GM19035 (cell line): ENCODE results near the gene MED13L.

Experiments used
- ATAC-seq: cut with Tn5 transposase; IDR thresholded peaks from one replicate; pipeline ENCODE4 v1.9.1; 2021; ENCODE audit not compliant: unreplicated experiment

MED13L gene

DNA sequence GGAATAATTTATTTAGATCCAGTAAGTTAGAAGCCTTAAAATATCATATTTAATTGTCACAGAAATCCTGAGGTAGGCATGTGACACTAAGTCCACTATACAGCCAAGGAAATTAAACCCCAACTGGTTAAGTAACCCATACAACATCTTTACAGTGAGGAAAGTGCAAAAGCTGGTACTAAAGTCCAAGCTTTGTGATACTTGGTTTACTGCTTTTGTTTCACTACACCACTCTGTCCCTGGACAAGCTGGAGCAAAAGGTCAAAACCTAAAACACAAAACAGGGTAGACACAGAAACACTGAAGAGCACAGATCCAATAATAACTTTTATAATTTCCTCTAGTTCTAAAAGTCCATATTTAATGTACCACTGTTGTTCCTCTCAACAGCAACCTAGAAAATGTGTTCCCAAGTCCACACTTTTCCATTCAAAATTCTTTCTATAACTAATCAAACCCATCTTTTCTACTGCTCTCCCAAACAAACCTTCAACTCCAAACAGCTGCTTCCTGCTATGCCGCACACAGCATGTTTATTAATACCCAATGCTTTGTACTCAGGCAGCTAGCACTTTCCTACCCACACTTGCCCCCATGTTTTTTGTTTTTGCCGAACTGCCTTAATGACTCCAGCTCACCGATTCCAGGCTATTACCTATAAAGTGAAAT is 90.9 kb downstream of the MED13L start:
- ATAC-seq, result no peak

DNA sequence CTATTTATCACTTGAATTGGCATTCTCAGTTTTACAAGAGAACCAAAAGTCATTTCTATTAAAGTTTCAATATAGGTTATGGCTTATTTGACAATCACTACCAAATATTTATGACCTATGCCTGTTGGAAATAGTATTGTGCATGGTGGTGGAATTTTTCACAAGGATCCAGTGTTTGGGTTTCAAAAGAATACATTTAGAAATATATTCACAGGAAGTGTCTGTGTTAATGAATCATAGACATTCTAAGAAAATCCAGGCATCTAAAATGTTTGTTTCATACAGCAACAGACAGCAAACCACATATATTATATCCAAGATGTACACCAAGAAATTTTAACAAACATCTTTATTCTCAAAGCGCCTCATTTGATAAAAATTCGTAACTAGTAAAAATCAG is 92.7 kb downstream of the MED13L start:
- no peak for ATAC-seq

DNA sequence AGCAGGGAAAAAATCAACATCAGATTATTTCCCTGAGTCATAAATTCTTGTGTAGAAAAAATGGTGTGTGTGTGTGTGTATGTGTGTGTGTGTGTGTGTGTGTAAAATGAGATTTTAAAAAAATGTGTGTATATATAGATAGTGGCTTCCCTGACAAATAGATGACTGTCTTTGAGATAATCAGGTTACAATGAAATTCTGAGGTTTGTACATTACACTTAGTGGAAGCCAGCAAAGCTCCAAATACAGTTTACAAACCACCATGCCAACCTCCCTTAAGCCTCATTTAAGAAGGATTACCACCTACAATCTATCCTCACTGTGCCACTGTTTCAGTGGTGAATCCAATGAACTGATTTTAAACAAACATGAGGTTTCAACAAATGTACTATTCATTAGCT is 93.8 kb downstream of the MED13L start:
- no peak for ATAC-seq

DNA sequence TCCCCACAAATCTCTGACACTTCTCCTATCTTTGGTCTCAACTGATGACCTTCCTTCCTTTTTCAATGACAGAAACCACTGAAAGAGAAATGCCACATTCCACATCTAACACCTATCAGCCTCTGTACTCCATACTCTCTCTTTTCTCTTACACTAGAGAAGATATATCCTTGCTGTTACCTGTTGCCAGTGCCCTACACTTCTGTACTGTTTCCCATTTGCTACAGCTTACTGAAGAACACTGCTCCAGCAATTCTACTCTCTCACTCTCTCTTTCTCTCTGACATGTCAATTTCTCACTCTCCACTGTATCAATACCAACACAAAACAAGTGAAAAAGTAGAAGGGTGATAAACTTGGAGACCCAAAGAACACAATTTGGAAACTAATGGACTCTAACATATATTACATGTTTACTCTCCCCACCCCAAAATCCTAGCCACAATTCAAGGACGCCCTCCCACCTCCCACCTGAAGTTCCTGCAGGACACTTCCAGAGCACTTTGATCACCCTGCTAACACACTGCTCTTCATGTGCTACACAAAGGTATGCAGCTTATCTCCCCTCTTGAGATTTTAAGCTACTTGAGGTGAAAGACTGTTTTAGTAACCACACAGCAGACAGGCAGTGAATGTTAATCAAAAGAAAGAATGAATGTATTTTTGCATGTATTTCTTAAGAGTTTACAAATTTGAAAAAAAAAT is 95.0 kb downstream of the MED13L start:
- no peak for ATAC-seq

DNA sequence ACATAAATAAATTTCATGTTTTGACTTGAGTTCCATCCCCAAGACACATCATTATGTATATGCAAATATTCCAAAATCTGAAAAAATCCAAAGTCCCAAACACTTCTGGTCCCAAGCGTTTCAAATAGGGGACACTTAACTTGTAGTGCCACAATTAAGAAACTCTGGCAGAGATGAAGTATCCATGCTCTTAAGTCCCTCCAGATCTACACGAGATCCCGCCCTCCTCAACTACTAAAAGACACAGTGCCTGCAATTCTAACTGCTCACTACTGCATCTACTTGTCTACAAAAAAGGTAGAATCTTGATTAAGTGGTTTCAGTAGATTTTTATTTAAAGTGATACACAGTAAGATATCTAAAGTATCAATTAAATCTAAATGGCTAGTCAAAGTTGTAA is 97.0 kb downstream of the MED13L start:
- no peak for ATAC-seq

DNA sequence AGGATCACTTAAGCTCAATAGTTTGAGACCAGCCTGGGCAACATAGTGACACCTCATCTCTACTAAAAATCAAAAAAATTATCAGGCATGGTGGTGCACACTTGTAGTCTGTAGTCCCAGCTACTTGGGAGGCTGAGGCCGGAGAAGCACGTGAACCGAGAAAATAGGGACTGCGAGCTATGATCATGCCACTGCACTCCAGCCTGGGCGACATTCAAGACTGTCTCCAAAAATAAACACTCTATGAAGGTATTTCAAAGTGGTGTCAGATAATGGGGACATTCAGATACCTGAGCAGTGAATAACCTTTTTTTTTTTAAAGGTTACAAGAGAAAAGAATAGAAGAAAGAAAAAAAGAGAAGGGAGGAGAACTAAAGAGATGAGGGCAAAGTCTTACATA is 98.1 kb downstream of the MED13L start:
- no peak for ATAC-seq

DNA sequence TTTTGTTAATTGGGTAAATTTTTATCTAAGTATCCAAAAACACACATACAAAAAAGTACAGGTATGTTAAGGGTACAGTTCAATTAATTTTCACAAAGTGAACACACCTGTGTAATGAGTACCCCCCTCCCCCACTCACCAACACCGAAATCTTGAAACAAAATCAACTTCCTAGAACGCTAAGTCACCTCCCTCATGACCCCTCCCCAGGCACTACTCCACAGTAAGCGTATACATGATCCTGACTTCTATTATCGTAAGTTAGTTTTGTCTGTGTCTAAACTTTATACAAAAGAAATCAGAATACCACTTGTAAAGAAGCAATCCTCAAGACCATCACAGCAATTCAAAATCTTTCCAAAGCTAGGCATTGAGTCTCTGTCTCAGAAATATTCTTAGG is 100.5 kb downstream of the MED13L start:
- no peak for ATAC-seq

DNA sequence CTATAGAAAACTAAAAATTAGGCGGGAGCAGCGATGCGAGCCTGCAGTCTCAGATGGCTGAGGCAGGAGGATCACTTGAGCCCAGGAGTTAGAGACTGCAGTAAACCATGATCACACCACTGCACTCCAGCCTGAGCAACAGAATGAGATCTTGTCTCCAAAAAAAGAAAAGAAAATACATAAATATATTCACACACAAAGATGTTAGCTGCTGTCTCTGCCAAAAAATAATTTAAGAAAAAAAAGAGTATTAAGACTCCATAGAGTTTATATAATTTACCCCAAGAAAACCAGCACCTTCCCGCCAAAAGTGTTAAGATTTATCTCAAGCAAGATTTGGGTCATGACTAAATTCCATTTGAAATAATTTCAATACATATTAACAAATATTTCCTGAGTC is 102.6 kb downstream of the MED13L start:
- ATAC-seq, result no peak

DNA sequence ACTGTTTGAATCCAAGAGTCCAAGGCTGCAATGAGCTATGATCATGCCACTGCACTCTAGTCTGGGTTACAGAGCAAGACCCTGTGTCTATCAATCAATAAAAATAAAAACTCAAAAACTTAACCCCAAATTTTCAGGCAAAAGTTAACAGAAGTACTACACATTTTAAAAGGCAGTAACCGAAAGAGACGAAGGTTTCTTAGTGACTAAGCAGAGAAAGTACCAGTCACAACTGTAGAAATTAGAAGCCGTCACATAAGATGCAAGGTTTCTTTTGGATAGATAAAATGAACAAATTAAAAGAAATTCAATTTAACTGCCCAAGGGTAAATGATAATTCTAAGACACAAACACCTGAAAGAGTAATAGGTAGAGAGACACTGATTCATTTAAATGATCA is 103.5 kb downstream of the MED13L start:
- ATAC-seq, result no peak

DNA sequence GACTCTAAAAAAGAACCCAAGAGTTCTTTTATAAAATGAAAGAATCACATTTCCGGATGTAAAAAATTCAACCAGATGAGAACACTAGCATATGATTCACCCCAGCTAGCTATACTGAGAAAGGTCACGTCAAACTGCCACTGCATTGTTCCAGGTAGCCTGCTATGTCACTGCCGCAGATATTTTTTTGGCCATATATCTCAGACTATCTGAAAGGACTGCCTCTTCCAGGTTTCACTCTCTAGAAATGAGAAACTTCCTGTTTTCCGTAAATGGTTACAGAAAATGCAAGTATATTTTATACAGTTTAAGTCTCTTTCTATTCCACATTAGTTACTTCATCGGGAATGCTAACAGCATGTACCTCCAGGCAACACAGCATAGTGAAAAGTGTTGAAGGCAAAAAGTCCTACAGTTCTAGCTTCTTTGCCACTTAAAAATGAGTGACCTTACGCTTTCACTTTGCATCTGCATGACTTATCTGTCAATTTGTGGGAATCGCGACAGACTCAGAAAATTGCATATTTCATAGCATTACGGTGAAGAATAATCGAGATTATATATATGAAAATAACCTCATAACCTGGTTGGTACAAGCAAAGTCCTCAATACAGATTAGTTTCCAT is 105.2 kb downstream of the MED13L start:
- ATAC-seq, result no peak

DNA sequence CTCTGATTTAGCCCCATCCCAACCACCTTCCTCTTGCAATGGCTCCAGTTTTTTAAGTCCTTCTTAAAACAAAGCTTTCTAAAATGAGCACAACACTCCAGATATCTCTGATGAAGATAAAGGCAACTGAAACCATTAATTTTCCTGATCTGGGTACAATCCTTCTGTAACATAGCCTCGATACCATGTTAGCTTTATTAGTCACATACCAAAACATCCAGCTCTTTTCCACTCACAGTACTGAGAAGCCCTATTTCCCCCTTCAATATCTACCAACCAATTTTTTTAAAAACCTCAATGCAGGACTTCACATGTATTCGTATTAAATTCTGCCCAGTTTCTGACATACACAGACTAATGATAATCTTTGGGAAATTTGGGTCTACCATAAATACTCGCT is 105.9 kb downstream of the MED13L start:
- ATAC-seq, result no peak

DNA sequence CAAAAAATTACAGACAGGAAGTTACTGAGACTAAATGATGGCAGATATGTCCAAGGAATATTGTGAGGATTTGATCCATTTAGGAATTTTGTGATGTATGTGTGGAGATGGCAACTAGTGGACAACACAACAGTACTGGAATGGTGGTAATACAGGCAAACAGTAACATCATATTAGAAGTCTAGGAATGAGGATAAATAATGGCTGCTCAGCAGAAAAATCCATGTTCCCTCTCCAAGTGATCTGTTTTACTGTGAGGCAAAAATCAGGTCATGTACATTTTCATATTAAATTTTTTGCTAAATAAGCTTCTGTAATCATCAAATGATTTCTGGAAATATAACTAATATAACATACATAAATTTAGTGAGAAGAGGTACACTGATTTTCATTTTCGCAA is 108.4 kb downstream of the MED13L start:
- ATAC-seq, result no peak

DNA sequence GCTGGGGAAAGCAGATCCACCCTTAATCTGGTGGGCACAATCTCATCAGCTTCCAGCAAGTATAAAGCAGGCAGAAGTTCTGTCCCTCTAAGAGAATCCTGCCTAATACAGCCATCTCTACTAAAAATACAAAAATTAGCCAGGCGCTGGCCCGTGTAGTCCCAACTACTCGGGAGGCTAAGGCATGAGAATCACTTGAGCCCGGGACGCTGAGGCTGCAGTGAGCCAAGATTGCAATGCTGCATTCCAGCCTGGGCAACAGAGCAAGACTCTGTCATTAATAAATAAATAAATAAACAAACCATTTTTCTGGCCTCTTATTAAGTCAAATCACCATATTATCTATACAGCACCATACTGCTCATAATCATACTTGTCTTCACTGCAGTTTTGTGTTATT is 111.2 kb downstream of the MED13L start:
- ATAC-seq, result no peak

DNA sequence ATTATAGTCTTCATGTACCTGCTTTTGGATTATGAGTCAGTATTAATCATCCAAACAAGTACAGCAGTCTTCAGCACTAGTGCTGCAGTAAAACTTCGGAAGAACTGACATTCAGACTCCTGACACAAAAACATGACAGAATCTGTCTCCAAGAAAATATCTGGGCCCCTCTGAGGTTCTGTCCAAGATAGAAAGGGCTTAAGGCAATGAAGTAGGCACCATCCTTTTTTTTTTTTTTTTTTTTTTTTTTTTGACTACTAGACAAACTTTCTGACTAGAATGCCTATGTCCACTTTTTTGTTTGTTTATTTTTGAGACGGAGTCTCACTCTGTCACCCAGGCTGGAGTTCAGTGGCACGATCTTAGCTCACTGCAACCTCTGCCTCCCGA is 112.5 kb downstream of the MED13L start:
- ATAC-seq, result no peak

DNA sequence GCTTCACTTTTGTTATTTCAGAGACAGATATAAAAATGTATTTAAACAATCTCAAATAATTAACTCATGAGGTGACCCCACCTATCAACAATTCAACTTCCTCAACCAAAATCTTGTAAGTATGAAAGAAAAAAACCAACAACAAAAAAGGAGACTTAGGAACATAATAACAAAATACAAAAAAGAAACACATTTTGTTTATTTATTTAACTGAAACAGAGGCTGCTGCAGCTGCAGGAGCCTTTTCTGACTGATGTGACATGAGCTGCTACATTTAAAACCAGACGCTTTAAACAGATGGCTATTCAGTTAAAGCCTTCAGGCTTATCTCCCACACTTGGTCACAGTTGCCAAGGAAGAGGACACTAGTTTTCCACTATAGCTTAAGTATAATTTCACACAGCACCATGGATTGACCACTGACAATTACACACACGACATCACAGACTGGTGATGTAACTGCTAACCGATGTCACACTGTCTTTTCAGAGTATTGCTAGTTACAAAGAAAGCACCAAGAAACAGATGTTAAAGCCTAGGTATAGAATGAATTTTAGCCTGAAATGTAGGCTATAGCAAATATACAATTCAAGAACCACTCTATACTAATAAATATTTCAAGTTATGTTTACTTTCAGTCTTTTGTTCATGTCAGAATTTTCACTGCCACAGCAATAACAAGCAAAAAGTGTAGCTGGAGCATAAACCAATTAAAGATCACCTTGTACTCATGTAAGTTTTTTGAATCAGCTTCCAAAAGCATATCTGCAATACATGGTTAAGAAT is 113.0 kb downstream of the MED13L start:
- ATAC-seq, result no peak

DNA sequence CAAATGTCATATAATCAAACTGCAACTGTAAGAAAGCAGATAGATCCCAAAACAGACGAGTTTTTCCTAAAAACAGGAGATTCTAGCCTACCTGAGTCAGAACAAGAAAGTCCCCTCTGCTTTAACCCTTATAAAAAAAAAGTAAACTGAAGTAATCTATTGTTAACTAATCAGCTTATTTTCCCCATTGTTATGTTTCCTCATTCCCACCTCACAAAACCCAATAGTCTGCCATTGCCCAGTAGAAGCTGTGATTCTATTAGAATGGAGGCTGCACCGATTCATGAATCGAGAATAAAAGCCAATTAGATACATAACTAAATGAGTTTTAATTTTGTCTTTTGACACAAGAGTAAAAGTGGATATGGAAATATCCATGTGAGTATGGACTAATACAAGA is 115.4 kb downstream of the MED13L start:
- no peak for ATAC-seq

DNA sequence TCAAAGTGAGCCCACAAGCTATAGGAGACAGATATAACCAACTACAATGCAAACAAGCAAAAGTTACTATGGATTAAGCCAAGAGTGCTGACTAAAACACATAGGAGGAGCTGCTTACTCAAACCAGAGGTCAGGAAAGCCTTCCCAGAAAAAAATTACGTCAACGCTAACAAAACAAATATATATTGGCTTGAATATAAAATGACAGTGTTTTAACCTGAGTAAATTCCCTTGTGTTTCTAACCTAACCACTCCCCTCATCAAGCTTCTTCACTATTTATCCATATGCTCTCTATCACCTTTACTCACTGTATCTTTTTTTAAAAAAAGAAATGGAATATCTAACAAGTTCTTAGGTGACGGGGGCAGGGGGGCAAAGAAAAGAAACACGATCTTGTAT is 115.9 kb downstream of the MED13L start:
- no peak for ATAC-seq

DNA sequence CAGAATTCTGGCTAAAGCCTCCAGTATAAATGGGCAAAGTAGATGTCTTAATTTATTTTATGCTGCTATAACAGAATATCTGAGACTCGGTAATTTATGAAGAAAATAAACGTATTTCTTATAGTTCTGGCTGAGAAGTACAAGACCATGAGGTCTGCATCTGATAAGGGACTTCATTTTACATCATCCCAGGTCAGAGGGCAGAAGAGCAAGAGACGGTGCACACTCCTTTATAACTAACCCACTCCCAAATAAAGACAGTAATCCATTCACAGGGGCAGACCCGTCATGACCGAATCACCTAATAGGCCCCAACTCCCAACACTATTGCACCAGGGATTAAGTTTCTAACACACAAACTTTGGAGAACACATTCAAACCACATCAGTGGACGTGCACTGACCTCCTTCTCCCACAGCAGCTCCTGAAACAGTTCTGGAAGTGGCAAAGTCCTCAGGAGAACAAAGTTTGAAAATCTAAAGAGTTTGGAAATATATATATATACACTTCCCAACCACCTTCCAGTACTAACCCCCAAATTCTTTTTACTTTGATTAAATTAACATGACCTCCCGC is 116.5 kb downstream of the MED13L start:
- no peak for ATAC-seq

DNA sequence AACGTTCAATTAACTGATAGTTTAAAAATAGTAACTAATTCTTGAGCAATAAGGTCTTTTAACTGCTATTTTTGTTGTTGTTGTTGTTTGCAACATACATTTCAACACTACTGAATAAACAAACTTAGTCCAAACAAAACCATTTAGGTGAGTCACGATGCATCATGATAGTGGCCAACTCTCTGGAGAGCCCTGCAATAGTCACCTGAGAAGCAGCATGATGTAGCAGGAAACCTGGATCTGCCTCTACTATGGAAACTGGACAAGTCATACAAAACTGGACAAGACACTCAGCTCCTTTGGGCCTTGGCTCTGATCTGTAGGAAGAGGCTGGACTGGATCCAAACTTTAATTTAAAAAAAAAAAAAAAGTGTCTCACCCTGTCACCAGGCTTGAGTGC is 117.3 kb downstream of the MED13L start:
- no peak for ATAC-seq

DNA sequence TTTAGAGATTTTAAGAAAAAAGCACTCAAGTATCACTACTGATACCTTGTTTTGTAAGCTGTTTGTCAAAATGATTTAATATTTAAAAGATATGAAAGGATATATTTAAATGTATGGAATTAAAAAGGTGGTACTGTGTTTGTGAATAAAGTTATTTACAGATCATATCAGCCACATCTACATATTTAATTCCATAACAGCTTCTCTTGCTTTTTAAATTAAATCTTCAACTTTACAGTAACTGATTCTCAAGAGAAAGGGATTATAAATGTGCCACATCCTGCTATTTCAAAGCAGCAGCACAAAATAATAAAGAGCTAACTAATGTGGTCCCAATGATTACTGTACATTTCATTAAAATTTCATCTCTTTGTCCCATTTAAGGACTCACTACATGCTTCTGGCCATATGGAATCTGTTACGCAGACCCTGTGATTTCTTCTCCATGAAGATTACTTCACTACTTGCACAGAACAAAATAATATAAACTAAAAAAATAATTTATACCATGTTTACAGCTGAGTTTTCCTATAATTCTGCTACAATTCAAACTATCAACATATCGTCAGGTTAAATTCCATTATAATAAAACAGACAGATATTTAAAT is 117.8 kb downstream of the MED13L start:
- no peak for ATAC-seq

DNA sequence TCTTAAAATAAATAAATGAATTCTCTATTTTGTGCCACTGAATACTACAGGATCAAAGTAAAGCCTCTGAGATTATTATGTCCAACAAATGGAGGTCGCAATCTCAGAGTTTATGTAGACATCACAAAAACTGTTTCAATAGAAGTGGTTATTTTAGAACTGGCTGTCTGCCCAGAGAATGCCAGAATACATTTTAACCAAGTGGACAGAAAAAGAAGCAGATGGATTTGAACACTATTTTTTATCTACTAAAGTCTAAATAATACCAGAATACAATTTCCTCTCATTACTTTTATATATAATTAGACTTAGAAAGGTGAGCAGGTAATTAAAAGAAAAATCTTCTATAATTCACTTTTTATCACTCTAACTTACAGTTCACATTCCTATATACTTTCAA is 118.3 kb downstream of the MED13L start:
- no peak for ATAC-seq
